NCI-H2196 (cell line): ENCODE results near the gene XPNPEP2.
A peak's percentile ranks its signal among the peaks of the same experiment; 100 is the strongest.

Source experiments
- DNase-seq: peaks from one replicate; lab custom pipeline; 2025; ENCODE audit not compliant: unreplicated experiment; lab: John Stamatoyannopoulos, UW

The XPNPEP2 gene, protein sequence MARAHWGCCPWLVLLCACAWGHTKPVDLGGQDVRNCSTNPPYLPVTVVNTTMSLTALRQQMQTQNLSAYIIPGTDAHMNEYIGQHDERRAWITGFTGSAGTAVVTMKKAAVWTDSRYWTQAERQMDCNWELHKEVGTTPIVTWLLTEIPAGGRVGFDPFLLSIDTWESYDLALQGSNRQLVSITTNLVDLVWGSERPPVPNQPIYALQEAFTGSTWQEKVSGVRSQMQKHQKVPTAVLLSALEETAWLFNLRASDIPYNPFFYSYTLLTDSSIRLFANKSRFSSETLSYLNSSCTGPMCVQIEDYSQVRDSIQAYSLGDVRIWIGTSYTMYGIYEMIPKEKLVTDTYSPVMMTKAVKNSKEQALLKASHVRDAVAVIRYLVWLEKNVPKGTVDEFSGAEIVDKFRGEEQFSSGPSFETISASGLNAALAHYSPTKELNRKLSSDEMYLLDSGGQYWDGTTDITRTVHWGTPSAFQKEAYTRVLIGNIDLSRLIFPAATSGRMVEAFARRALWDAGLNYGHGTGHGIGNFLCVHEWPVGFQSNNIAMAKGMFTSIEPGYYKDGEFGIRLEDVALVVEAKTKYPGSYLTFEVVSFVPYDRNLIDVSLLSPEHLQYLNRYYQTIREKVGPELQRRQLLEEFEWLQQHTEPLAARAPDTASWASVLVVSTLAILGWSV

DNA sequence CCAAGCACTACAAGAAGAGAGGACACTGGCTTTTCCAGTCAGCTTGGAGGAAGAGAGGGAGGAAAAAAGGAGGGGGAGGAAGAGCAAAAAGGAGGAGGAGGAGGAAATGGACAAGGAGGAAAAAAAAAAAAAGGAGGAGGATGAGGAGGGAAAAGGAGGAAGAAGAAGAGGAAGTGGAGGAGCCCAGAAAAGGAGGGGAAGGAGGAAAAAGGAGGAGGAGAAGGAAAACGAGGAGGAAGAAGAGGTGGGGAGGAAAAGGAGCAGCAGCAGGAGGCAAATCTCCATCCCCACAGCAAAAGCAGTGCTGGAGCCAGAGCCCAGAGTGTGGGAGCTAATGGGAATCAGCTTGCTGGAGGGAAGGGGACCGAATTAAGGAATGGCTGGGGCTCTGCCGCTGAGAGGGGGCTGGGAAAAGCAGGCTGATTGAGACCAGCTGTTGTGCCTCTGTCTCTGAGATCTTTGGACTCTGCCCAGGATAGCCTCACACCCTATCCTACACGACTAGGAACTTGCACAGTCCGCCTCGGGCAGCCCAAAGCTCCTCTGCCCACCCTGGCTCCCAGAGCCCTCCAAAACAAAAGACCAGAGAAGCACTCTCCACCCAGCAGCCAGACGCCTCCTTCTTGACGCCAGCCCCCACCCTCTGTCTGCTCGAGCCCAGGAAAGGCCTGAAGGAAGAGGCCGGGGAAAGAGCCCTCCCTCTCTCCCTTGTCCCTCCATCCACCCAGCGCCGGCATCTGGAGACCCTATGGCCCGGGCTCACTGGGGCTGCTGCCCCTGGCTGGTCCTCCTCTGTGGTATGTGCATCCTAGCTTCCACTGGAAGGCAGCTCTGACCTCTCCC is at the start of gene XPNPEP2:
Gene XPNPEP2 (plus strand): TSS at position 514 of the 843 bp plus-strand sequence. CDS start 235 bp downstream, at position 749.
- DNase-seq: no peak

GRCh38 chrX:129689796-129690195 is 49.0 kb upstream of the XPNPEP2 start:
- DNase-seq: no peak

GRCh38 chrX:129690435-129690834 is 48.3 kb upstream of the XPNPEP2 start:
- no peak for DNase-seq

- DNase-seq: no peak
Observed at GRCh38 chrX:129693354-129693753, 45.4 kb upstream of the XPNPEP2 start.

DNA sequence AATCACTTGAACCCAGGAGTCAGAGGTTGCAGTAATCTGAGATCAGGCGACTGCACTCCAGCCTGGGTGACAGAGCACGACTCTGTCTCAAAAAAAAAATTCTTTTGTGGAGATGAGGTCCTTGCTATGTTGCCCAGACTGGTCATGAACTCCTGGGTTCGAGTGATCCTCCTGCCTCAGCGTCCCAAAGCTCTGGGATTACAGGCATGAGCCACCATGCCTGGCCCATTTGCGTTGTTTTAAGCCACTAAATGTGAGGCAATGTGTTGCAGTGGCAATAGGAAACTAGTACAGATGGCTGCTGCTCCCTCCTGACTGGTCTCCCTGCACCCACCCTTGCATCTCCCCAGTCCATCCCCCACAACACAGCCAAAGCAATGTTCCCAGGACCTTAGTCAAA is 44.0 kb upstream of the XPNPEP2 start:
- DNase-seq: no peak

DNA sequence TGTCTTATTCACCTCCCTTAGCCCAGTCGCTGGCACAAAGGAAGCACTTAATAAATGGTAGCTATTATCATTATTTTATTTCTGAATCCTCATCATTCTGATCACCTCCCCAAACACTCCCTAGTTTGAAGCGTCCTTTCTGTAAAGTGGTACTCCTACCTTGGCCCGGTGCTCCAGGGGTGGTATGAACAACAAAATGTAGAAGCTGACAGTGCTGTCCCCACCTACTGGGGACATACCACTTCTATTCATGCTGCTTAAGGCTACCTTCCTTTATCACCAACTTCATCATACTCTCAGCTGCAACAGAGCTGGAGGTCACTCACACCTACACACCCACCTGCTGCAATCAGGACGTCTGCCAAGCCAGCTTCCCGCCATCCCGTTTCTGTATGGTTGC is 43.2 kb upstream of the XPNPEP2 start:
- DNase-seq: no peak

- no peak for DNase-seq
Observed at GRCh38 chrX:129695937-129696336, 42.8 kb upstream of the XPNPEP2 start.

- no peak for DNase-seq
Observed at GRCh38 chrX:129696463-129697155, 42.2 kb upstream of the XPNPEP2 start.

GRCh38 chrX:129697204-129697829 is 41.5 kb upstream of the XPNPEP2 start:
- DNase-seq: no peak

- DNase-seq: no peak
Observed at GRCh38 chrX:129698150-129698549, 40.6 kb upstream of the XPNPEP2 start.

- no peak for DNase-seq
Observed at GRCh38 chrX:129700536-129700935, 38.2 kb upstream of the XPNPEP2 start.

- DNase-seq: no peak
Observed at GRCh38 chrX:129701624-129702069, 37.1 kb upstream of the XPNPEP2 start.

- no peak for DNase-seq
Observed at GRCh38 chrX:129704491-129704890, 34.3 kb upstream of the XPNPEP2 start.

DNA sequence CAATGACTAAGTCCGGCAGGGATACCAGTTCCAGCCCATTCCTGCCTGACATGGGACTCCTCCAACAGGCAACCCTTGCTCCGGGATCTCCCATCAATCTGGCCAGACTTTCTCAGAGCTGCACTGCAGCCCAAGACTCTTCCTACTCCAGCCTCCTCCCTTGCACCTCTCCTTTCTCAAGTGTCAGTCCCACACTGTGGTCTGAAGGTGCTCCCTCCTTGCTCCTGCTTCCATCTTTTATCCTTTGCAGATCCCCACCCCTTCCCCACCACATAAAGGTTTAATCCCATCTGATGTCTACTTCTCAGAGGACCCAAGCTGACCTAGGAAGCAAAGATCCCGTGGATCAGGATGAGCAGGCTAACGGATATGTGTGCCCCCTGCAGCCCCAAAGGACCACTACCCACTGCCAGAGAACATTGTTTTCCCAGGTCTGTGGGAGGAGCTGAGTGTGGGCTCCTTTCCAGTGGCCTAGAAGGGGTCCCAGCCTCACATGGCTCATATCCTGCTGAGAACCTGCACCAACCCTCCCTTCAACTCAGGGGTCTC is 33.3 kb upstream of the XPNPEP2 start:
- DNase-seq: no peak

DNA sequence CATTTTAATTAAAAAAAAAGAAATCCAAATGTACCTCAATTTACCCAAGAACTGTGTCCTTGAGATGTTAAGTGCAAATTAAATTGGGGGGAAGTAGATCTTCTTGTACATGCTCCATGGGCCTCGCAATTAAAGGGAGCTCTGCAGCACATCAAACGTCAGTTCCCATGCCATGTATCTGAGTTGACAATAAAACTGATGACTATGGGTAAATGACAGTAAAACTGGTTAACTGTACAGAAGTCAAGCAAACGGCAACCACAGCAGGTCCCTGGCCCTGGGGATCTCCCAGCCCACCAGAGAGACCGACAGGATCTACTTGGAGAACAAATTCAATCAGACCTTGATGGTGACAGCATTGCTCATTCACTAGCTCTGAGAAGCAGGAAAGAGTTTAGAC is 32.8 kb upstream of the XPNPEP2 start:
- DNase-seq: no peak

GRCh38 chrX:129706400-129707072 is 32.2 kb upstream of the XPNPEP2 start:
- peak; percentile 53 for DNase-seq

- DNase-seq: no peak
Observed at GRCh38 chrX:129714581-129714980, 24.2 kb upstream of the XPNPEP2 start.

- DNase-seq: no peak
Observed at GRCh38 chrX:129716507-129716906, 22.3 kb upstream of the XPNPEP2 start.

GRCh38 chrX:129717892-129718291 is 20.9 kb upstream of the XPNPEP2 start:
- no peak for DNase-seq

- no peak for DNase-seq
Observed at GRCh38 chrX:129718676-129719075, 20.1 kb upstream of the XPNPEP2 start.
